LNCAP (cell line): ENCODE measurements around the gene NUP210.

Experiments used
- CTCF ChIP-seq: fragments of 450-650 bp; IDR thresholded peaks from 2 replicates; pipeline ENCODE4 v1.5.1; 2017; ENCODE audit warnings: mild to moderate bottlenecking

NUP210 gene

GRCh38 chr3:13282986-13283876, 136.9 kb downstream of the NUP210 start:
- peak; percentile 53 for TF ChIP-seq CTCF

GRCh38 chr3:13282358-13282985, 137.7 kb downstream of the NUP210 start:
- no peak for TF ChIP-seq CTCF

- no peak for TF ChIP-seq CTCF
Measured at GRCh38 chr3:13281507-13282357, 138.4 kb downstream of the NUP210 start.

GRCh38 chr3:13280811-13281506, 139.2 kb downstream of the NUP210 start:
- no peak for TF ChIP-seq CTCF

GRCh38 chr3:13280122-13280790, 139.9 kb downstream of the NUP210 start:
- TF ChIP-seq CTCF = no peak

GRCh38 chr3:13279532-13279910, 140.6 kb downstream of the NUP210 start:
- TF ChIP-seq CTCF = no peak
